ENCODE data around the gene GREB1.

DNA sequence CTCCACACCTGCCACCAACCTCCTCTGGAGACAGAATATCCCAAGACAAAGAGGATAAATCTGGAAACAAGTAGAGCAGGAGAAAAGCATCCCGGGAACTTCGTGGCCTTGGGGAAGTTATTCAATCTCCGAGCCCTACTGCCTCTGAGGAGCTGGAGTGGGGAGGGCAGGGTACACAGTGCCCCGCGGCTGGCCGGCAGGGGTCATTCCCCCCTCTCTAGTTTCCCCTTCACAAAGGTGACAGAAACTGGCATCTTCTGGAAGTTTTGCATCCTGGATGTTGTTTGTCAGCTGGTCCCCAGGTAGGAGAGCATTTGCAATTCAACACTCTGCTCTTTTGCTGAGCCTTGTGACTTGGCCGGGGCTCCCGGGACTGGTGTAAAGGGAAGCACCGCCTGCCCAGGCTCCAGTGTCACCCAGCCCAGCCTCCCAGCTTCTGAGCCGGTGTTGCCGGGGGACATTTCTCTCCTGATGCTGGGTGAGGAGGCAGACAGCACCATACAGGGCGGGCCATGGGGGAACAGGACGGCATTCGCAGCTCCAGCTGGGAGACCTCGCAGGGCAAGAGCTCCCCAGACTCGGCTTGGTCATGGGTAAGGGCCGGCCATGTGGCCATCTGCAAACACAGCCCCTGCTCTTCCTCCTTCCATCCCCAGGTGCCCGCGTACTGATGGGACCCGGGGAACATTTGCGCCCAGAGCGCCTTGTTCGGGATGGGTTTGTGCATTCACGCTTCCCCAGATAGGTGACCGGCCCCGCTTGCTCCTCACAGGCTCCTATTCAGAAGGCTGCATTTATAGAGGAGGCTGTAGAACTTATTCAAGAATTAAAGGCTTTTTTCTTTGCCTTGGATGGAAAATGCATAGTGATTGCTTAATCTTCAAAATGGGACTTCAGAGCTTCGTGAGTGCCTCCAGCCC is 143.6 kb downstream of the GREB1 start:
- TF ChIP-seq, protein P1, sequence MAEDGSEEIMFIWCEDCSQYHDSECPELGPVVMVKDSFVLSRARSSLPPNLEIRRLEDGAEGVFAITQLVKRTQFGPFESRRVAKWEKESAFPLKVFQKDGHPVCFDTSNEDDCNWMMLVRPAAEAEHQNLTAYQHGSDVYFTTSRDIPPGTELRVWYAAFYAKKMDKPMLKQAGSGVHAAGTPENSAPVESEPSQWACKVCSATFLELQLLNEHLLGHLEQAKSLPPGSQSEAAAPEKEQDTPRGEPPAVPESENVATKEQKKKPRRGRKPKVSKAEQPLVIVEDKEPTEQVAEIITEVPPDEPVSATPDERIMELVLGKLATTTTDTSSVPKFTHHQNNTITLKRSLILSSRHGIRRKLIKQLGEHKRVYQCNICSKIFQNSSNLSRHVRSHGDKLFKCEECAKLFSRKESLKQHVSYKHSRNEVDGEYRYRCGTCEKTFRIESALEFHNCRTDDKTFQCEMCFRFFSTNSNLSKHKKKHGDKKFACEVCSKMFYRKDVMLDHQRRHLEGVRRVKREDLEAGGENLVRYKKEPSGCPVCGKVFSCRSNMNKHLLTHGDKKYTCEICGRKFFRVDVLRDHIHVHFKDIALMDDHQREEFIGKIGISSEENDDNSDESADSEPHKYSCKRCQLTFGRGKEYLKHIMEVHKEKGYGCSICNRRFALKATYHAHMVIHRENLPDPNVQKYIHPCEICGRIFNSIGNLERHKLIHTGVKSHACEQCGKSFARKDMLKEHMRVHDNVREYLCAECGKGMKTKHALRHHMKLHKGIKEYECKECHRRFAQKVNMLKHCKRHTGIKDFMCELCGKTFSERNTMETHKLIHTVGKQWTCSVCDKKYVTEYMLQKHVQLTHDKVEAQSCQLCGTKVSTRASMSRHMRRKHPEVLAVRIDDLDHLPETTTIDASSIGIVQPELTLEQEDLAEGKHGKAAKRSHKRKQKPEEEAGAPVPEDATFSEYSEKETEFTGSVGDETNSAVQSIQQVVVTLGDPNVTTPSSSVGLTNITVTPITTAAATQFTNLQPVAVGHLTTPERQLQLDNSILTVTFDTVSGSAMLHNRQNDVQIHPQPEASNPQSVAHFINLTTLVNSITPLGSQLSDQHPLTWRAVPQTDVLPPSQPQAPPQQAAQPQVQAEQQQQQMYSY (CRISPR knock-in tag; IDR thresholded peaks at IDR 0.05), result no peak
- no peak for TF ChIP-seq NFE2L2 (IDR thresholded peaks at IDR 0.05; ENCODE audit: low read length)
- TF ChIP-seq KMT2B (CRISPR knock-in tag; IDR thresholded peaks at IDR 0.05), result no peak
- no peak for TF ChIP-seq FOXJ3 (CRISPR knock-in tag; IDR thresholded peaks at IDR 0.05; ENCODE audit: borderline replicate concordance)
- TF ChIP-seq CC2D1A (CRISPR knock-in tag; IDR thresholded peaks at IDR 0.05), result no peak
- TF ChIP-seq SRSF9 (IDR thresholded peaks at IDR 0.05; ENCODE audit: borderline replicate concordance, insufficient read depth, low read depth, low read length, poor library complexity, severe bottlenecking), result no peak
- TF ChIP-seq CREM (IDR thresholded peaks at IDR 0.05), result no peak
- TF ChIP-seq CREM (CRISPR knock-in tag; IDR thresholded peaks at IDR 0.05), result no peak
- TF ChIP-seq HMGA1 (CRISPR knock-in tag; conservative IDR thresholded peaks at IDR 0.05), result no peak
- TF ChIP-seq, protein P2, sequence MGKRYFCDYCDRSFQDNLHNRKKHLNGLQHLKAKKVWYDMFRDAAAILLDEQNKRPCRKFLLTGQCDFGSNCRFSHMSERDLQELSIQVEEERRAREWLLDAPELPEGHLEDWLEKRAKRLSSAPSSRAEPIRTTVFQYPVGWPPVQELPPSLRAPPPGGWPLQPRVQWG (CRISPR knock-in tag; IDR thresholded peaks at IDR 0.05; ENCODE audit: borderline replicate concordance, low read depth), result no peak
- no peak for TF ChIP-seq ZNF639 (CRISPR knock-in tag; conservative IDR thresholded peaks at IDR 0.05)
- no peak for TF ChIP-seq MXD4 (CRISPR knock-in tag; IDR thresholded peaks at IDR 0.05)

Measured in HepG2 (cell line).